ENCODE measurements around the gene HJV. TPM values are rescaled to one million over a fixed set of nuclear protein-coding genes. Genes with fewer than 3 reads are reported as not detected.
A peak's percentile ranks its signal among the peaks of the same experiment; 100 is the strongest.

HJV gene
- total RNA-seq, 4 donors from 2014 or later, result not detected

GRCh38 chr1:145994391-145995120, 27.0 kb downstream of the HJV start:
- Histone ChIP-seq H3K27me3 (no peaks in the 10 kb centered on the region), H3K9me3 (no peaks in the 10 kb centered on the region), H3K36me3 (peaks cover 31 to 43% (median 36%) of the 10 kb centered on the region in 4 donors), H3K27ac (replicated peaks in 1 of 4) (peak overlapping the region; percentile 94 to 96 (median 96)), H3K4me3 (peak overlapping the region; percentile 70 to 85 (median 80)), H3K4me1 (peaks cover 25 to 52% (median 42%) of the 10 kb centered on the region in 4 donors)
- 4% methylated on average over 10 of the region's 10 CpGs for WGBS
- intact Hi-C loops (cut with DNase I), result no loop called here
- TF ChIP-seq POLR2A (IDR thresholded peaks at IDR 0.05; ENCODE audit: low read depth) (no peak), EP300 (IDR thresholded peaks at IDR 0.05) (no peak), POLR2AphosphoS5 (IDR thresholded peaks at IDR 0.05) (peak in 1 of 2 donors; percentile 82), CTCF (IDR thresholded peaks at IDR 0.05) (no peak)
- no peak for DNase-seq (ENCODE audit: extremely low spot score)

DNA sequence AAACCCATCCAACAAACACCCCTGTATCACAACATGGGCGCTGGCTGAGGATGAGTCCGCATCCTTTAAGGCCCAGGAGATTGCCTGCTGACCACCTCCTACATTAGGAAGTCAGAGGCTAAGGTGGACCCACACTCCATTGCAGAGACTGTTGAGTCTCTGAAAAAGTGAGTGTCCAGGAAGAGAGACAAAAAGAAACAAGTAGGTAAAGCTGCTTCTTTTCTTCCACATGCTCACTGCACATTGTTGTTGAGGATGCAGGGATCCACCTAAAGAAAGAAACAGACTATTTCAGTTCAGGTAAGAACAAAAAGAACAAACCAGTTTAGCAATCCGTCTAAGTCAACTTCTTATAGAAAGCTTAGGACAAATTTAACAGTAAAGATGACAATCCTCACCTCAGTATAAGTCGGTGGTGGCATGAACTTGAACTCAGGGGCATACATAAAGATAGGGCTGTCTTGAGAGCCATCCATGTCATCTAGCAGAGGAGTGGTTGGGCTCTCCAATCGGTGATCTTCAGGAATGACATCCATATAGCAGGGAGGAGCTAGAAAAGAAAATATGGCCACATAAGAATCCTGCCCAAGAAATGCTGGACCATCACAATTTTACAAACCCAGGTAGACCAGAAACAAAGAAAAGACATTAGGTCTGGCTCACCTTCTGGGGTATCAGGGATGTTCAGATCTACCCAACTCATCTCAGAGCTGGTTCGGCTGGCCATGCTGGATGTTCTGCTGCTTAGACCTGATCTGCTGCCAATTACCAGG, 27.7 kb downstream of the HJV start:
- peaks cover 31 to 43% (median 36%) of the 10 kb centered on the region in 4 donors for H3K36me3 ChIP-seq
- DNase-seq (ENCODE audit: extremely low spot score), result no peak
- WGBS, result 10% methylated on average over 6 of the region's 6 CpGs
- intact Hi-C loops (cut with DNase I), result no loop called here
- H3K4me3 ChIP-seq, result peak overlapping the region; percentile 70 to 85 (median 80)
- peaks cover 18 to 44% (median 36%) of the 10 kb centered on the region in 4 donors for H3K4me1 ChIP-seq
- TF ChIP-seq POLR2AphosphoS5 (IDR thresholded peaks at IDR 0.05) (peak in 1 of 2 donors; percentile 35), EP300 (IDR thresholded peaks at IDR 0.05) (no peak)
- no peaks in the 10 kb centered on the region for H3K9me3 ChIP-seq
- H3K27ac ChIP-seq (replicated peaks in 1 of 4), result peak overlapping the region; percentile 94 to 96 (median 96)
- H3K27me3 ChIP-seq, result no peaks in the 10 kb centered on the region

- Histone ChIP-seq H3K27me3 (no peaks in the 10 kb centered on the region), H3K9me3 (no peaks in the 10 kb centered on the region), H3K36me3 (peaks cover 31 to 43% (median 36%) of the 10 kb centered on the region in 4 donors), H3K4me3 (peak overlapping the region; percentile 70 to 85 (median 80)), H3K4me1 (peaks cover 13 to 38% (median 31%) of the 10 kb centered on the region in 4 donors), H3K27ac (replicated peaks in 1 of 4) (peak overlapping the region; percentile 94 to 96 (median 96))
- intact Hi-C loops (cut with DNase I), result no loop called here
- 24% methylated on average over 5 of the region's 5 CpGs for WGBS
- DNase-seq (ENCODE audit: extremely low spot score), result no peak
- TF ChIP-seq EP300 (IDR thresholded peaks at IDR 0.05), result no peak
- no peak for TF ChIP-seq POLR2AphosphoS5 (IDR thresholded peaks at IDR 0.05)
- TF ChIP-seq CTCF (IDR thresholded peaks at IDR 0.05), result no peak
These were observed 28.4 kb downstream of the HJV start for GRCh38 chr1:145992958-145993617.

GRCh38 chr1:145992502-145992936, 29.0 kb downstream of the HJV start:
- TF ChIP-seq EP300 (IDR thresholded peaks at IDR 0.05), result no peak
- peak in 1 of 2 donors; percentile 50 for TF ChIP-seq POLR2AphosphoS5 (IDR thresholded peaks at IDR 0.05)
- TF ChIP-seq CTCF (IDR thresholded peaks at IDR 0.05), result no peak
- no peak for TF ChIP-seq POLR2A (IDR thresholded peaks at IDR 0.05; ENCODE audit: low read depth)
- Histone ChIP-seq H3K4me3 (peak overlapping the region; percentile 70 to 85 (median 80)), H3K36me3 (peaks cover 31 to 43% (median 36%) of the 10 kb centered on the region in 4 donors), H3K4me1 (peaks cover 13 to 43% (median 29%) of the 10 kb centered on the region in 4 donors), H3K27me3 (no peaks in the 10 kb centered on the region), H3K9me3 (no peaks in the 10 kb centered on the region), H3K27ac (replicated peaks in 1 of 4) (peak overlapping the region; percentile 94 to 96 (median 96))
- DNase-seq (ENCODE audit: extremely low spot score), result no peak
- 44% methylated on average over 1 of the region's 1 CpG for WGBS
- intact Hi-C loops (cut with DNase I), result no loop called here
